Right atrium auricular region (tissue), 2 donors: ENCODE data around the gene PLCL2. TPM values are rescaled to one million over a fixed set of nuclear protein-coding genes. Genes with fewer than 3 reads are reported as not detected.

Source experiments
- DNase-seq: peaks from one replicate; pipeline ENCODE4 v3.0.0-alpha.2; 2019; ENCODE audit warnings: low spot score
- H3K27ac ChIP-seq, 2 donors: fragments of 200-600 bp; sonication (generic); 1 replicate in 1 of 2; 2 replicates in 1 of 2; pipeline ENCODE4 v1.5.1; 2016 to 2019
- H3K27me3 ChIP-seq, 2 donors: fragments of 200-600 bp; sonication (generic); one replicate each; pipeline versions ENCODE4 v1.5.1 to v1.6.0; 2017 to 2019
- H3K36me3 ChIP-seq: fragments of 200-600 bp; sonication (generic); one replicate; pipeline ENCODE4 v1.5.1; 2016
- H3K4me1 ChIP-seq, 2 donors: fragments of 200-600 bp; sonication (generic); one replicate each; pipeline versions ENCODE4 v1.5.1 to v1.6.0; 2017 to 2019
- H3K4me3 ChIP-seq, 2 donors: fragments of 200-600 bp; sonication (generic); 1 replicate in 1 of 2; 2 replicates in 1 of 2; pipeline ENCODE4 v1.5.1; 2017 to 2019; ENCODE audit warnings: mild to moderate bottlenecking in 1 of 2, moderate library complexity in 1 of 2
- H3K9me3 ChIP-seq, 2 donors: fragments of 200-600 bp; sonication (generic); one replicate each; pipeline ENCODE4 v1.5.1; 2019
- total RNA-seq, 2 donors: library from RNA; depleted of rRNA; stranded (reverse); fragments of >200 nt; gene quantifications; one replicate each; pipeline ENCODE4 v1.1.0, GENCODE V29; 2016
- TF ChIP-seq, protein P1 (sequence below), 2 donors: fragments of 200-600 bp; sonication (generic); IDR thresholded peaks; one replicate each; pipeline ENCODE4 v1.5.1; 2019; ENCODE audit warnings: antibody characterized with exemption in 2 of 2

The PLCL2 gene
- total RNA-seq, 2 donors from 2014 or later, result 32.4 to 35.2 TPM

DNA sequence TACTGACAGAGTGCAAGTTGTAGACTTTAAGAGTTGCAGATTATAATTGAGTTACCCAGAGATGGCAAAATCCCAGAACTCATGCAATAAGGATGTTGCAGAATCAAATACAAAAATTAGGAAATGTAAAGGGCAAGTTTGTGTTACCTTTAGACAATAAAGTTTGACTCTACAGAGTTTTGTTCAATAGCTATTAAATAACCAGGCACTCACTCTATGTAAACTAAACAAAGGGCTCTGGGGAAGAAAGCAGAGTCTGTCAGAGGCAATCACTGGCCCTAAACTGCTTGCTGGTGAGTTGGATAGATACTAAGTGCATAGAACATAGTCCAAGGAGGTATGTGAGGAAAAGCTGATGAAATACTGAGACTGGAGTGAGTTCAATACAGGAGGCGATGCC, 40.0 kb upstream of the PLCL2 start:
- H3K4me1 ChIP-seq, result peaks cover 0 to 20% of the 10 kb centered on the region in 2 donors
- no peaks in the 10 kb centered on the region for H3K9me3 ChIP-seq
- no peak for DNase-seq
- TF ChIP-seq, protein P1, sequence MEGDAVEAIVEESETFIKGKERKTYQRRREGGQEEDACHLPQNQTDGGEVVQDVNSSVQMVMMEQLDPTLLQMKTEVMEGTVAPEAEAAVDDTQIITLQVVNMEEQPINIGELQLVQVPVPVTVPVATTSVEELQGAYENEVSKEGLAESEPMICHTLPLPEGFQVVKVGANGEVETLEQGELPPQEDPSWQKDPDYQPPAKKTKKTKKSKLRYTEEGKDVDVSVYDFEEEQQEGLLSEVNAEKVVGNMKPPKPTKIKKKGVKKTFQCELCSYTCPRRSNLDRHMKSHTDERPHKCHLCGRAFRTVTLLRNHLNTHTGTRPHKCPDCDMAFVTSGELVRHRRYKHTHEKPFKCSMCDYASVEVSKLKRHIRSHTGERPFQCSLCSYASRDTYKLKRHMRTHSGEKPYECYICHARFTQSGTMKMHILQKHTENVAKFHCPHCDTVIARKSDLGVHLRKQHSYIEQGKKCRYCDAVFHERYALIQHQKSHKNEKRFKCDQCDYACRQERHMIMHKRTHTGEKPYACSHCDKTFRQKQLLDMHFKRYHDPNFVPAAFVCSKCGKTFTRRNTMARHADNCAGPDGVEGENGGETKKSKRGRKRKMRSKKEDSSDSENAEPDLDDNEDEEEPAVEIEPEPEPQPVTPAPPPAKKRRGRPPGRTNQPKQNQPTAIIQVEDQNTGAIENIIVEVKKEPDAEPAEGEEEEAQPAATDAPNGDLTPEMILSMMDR (IDR thresholded peaks at IDR 0.05), result no peak
- H3K27me3 ChIP-seq, result no peaks in the 10 kb centered on the region
- no peaks in the 10 kb centered on the region for H3K36me3 ChIP-seq
- no peak overlapping the region for H3K4me3 ChIP-seq
- no peak overlapping the region for H3K27ac ChIP-seq

DNA sequence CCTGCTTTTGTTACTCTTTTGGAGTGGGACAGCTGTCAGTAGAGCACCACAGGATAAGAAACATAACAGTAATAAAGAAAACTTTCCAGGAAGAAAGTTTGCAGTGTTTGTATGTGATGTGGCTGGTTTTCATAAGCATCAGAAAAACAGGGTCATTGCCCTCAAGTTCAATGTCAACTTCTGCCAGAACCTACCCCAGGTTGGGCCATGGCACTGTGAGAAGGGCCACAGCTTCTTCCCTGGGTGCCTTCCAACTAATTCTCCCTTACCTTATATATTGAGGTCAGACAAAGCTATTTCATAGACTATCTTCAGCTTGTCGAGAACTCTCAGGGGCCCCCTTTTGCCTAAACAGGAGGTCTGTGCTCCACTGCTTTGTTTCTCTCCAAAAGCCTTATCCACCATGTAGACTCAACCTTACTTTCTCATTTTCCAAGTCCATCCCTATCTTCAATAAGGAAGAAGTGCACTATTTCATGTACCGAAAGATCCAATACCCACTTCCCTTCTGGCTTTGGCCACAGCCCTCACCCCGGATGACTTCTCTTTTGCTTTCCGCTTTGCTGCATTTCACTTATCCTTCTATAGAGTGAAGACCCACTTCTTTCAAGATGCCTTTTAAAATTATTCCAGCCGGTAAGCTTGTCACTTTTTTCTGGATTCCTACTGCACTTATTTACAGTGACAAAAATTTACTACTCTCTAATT, 38.2 kb upstream of the PLCL2 start:
- Histone ChIP-seq H3K9me3 (no peaks in the 10 kb centered on the region), H3K4me3 (no peak overlapping the region), H3K36me3 (no peaks in the 10 kb centered on the region), H3K27ac (no peak overlapping the region), H3K27me3 (no peaks in the 10 kb centered on the region), H3K4me1 (peaks cover 0 to 20% of the 10 kb centered on the region in 2 donors)
- TF ChIP-seq, protein P1 (IDR thresholded peaks at IDR 0.05), result no peak
- no peak for DNase-seq

DNA sequence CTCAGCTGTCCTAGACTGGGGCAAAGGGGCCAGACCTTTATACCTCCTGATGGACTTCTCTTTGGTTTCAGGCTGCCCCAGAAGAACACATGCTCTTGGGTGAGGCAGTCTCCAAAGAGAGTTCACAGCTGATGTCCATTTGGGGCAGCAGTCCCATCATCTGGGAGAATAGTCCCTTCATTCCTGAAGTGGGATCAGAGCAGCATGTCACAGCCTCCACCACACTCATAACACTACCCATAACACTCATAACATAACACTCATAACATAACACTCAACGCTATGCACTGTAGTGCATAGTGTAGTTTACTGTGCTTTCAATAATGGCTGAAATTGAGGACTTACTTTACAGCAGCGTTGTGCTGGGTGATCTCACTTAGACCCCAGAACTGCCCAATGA, 36.7 kb upstream of the PLCL2 start:
- no peak overlapping the region for H3K27ac ChIP-seq

DNA sequence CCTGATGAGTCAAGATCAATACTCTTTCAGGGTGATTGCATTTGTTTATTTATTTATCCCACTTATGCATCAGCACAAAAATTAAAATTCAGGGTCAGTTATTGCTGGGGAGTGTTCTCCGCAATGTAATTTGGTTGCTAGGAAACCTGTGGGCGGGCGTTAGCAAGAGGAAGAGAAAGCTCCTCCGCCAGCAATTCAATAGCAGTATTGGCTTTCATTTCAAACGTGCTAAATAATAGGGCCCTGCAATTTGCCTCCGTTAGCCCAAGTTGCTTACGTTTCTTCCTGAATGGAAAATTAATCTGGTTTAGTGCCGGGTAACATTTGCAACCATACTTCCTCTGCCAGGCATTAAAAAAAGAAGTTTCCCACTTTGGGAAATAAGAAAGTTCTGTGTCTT, 35.5 kb upstream of the PLCL2 start:
- TF ChIP-seq, protein P1 (IDR thresholded peaks at IDR 0.05), result no peak
- no peak overlapping the region for H3K4me3 ChIP-seq
- H3K9me3 ChIP-seq, result no peaks in the 10 kb centered on the region
- H3K27me3 ChIP-seq, result no peaks in the 10 kb centered on the region
- H3K36me3 ChIP-seq, result no peaks in the 10 kb centered on the region
- DNase-seq, result no peak
- no peak overlapping the region for H3K27ac ChIP-seq
- H3K4me1 ChIP-seq, result peaks cover 0 to 7% of the 10 kb centered on the region in 2 donors

More for the DNA sequence above, 36.7 kb upstream of the PLCL2 start:
- Histone ChIP-seq H3K36me3 (no peaks in the 10 kb centered on the region), H3K27me3 (no peaks in the 10 kb centered on the region), H3K9me3 (no peaks in the 10 kb centered on the region), H3K4me1 (peaks cover 0 to 7% of the 10 kb centered on the region in 2 donors), H3K4me3 (no peak overlapping the region)
- no peak for DNase-seq
- TF ChIP-seq, protein P1 (IDR thresholded peaks at IDR 0.05), result no peak

DNA sequence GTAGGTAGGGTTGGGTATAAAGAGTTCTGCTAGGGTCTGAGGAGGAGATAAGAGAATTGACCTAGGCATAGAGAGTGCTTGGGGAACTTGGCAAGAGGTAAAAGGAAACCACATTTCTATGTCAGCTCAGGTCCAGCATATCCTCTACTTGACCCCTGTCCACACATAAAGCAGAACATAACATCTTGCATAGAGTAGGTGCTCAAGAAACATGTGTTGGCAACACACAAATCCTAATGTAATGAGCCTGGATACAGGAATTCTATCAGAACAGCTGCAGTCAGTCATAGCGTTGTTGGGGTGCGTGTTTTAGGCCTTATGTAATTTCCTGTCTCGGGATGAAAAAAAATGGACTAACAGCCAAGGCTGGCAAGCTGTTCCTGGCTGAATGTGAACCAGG, 35.0 kb upstream of the PLCL2 start:
- peaks cover 0 to 7% of the 10 kb centered on the region in 2 donors for H3K4me1 ChIP-seq
- H3K27me3 ChIP-seq, result no peaks in the 10 kb centered on the region
- no peak overlapping the region for H3K27ac ChIP-seq
- H3K36me3 ChIP-seq, result no peaks in the 10 kb centered on the region
- no peaks in the 10 kb centered on the region for H3K9me3 ChIP-seq
- TF ChIP-seq, protein P1 (IDR thresholded peaks at IDR 0.05), result no peak
- DNase-seq, result no peak
- H3K4me3 ChIP-seq, result no peak overlapping the region

DNA sequence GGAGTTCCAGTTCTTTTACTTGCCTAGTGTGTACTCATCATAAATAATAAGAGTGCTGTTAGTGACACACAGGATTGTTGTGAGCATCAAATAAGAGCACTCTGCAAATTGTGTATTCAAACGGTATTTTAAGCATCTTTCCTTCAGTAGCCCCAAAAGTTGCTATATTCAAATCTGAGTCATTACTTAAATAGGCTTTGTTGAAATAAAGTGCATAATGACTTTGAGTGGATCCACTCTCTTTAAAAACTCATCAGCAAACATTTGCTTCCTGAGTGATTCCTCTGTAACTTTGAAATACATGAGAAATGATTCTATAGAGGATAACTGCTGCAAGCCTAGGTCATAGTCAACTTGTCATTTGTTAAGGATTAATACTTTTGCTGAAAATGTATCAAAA, 29.3 kb upstream of the PLCL2 start:
- DNase-seq, result no peak
- Histone ChIP-seq H3K9me3 (no peaks in the 10 kb centered on the region), H3K27me3 (no peaks in the 10 kb centered on the region), H3K36me3 (no peaks in the 10 kb centered on the region), H3K27ac (no peak overlapping the region), H3K4me3 (no peak overlapping the region), H3K4me1 (no peaks in the 10 kb centered on the region)
- TF ChIP-seq, protein P1 (IDR thresholded peaks at IDR 0.05), result no peak
